HG03378 (cell line): Measurements from ENCODE around the gene GPD1.
"Not testable (repeated sequence)": the region's sequence is repeated elsewhere in the genome, so short reads cannot be mapped to it uniquely, and the experiment has no call there.

Source experiments
- ATAC-seq: cut with Tn5 transposase; IDR thresholded peaks from one replicate; pipeline ENCODE4 v1.9.1; 2021; ENCODE audit warnings: mild to moderate bottlenecking, moderate library complexity; ENCODE audit not compliant: unreplicated experiment

GPD1 gene

DNA sequence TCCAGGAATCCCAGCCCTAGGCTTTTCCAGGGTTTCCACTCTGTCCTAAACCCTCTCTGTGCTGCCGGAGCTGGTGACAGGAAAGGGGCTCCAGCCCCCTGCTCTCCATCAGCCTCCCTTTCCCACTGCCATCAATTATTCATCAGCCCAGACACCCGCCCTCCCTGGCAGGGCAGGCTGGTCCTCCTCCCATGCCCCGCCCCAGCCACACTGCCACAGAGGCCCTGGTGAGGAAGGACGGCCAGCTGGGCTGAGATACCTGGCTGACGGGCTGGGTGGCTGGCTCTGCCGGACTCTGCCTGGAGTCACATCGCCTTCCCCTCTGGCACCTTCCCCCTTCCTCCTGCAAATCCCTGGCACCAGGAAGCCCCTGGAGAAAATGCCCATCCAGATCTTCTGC is 30.6 kb upstream of the GPD1 start:
- ATAC-seq = no peak

DNA sequence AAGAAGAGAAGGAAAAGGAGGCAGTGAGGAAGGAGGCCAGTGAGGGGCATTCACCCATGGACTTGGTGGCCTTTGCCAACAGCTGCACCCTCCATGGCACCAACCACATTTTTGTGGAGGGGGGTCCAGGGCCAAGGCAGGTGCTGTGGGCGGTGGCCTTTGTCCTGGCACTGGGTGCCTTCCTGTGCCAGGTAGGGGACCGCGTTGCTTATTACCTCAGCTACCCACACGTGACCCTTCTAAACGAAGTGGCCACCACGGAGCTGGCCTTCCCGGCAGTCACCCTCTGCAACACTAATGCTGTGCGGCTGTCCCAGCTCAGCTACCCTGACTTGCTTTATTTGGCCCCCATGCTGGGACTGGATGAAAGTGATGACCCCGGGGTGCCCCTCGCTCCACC is 30.1 kb upstream of the GPD1 start:
- ATAC-seq = no peak

DNA sequence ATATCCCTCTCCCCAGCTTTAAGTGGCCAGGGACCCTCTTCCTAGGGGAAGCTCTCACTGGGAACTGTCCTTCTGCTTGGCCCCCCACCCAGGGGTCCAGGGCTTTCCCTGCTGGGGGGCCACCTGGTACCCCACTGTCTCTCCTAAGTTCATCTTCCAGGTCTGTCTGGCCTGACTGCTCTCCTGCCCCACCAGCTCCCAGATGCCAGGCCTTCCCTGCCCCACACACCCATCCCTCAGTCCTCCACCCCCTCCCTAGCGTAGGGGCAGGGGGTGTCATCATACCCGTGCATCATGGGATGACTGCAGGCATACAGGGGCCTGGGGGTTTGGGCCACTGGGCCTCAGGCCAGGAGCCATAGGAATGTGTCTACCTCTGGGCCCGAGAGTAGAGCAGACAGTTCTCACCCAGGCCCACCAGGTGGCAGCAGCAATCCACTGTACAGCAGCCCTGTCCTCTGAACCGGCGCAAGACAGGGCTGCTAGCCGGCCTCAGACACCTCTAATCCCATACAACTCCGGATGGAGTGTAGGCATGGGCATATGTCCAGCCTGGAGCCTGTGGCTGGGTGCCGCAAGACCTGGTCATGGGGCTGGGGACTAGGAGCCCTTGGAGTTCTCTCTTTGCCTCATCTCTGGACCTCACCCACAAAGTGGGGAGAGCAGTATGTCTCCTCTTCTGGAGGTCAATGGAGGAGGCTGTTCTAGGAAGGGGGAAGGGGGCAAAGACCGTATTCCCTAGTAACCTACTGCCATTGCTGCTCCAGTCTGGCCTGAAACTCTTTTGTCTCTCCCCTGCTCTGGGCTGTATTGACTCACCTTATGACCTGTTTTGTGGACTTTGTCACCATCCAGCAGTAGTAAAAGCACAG is 28.6 kb upstream of the GPD1 start:
- ATAC-seq = peak; percentile 73

DNA sequence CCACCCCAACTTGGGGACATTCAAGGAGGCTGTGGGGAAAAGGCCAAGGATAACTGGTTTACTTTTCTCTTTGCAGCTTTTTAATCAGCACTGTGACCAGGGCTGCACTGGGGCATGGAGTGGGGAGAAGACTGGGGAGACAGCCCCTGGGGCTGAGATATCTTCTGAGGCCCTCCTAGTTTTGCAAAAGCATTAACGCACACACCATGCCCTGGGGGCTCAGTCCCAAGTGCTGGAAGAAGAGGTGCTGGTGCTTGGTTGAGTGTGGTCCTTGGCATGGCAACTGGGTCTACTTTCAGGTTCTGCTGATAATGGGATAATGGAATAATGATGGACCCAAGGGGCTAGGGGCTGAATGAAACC is 28.0 kb upstream of the GPD1 start:
- ATAC-seq = no peak

DNA sequence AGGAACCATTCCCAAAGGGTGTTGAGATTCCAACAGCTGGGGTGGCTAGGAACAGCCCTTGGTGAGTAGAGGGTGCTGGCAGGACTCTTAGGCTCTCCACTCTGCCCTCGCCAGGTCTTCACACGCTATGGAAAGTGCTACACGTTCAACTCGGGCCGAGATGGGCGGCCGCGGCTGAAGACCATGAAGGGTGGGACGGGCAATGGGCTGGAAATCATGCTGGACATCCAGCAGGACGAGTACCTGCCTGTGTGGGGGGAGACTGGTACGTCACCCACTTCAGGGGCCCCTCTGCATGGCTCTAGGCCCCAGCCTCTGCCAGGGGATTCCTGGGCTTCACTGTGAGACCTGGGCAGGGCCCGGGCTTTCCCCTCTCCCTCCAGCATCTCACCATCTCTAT is 26.7 kb upstream of the GPD1 start:
- no peak for ATAC-seq

DNA sequence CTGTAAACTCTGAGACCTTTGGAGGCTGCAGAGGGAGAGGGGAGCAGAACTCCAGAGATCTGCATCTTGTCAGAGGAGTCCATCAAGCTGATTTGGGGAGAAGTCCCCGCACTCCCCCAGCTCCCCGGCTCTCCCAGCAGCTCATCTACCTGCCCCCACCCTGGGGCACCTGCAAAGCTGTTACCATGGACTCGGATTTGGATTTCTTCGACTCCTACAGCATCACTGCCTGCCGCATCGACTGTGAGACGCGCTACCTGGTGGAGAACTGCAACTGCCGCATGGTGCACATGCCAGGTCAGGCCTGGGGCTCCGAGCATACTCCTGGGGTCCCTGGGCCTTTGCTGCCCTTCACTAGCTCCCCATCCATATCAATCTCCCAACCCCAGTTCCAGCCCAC is 25.5 kb upstream of the GPD1 start:
- ATAC-seq = no peak

DNA sequence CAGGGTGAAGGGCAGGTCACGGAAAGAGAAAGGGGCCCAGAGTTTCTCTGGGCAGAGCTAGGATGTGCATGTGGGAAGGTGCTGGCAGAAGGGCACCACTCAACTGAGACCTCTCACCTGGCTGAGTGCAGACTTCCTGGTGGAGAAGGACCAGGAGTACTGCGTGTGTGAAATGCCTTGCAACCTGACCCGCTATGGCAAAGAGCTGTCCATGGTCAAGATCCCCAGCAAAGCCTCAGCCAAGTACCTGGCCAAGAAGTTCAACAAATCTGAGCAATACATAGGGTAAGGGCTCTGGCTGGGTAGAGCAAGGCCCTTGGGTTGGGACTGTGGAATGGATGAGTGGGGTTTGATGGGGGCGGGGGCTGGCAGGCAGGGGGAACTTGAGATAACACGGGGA is 24.0 kb upstream of the GPD1 start:
- ATAC-seq = no peak

DNA sequence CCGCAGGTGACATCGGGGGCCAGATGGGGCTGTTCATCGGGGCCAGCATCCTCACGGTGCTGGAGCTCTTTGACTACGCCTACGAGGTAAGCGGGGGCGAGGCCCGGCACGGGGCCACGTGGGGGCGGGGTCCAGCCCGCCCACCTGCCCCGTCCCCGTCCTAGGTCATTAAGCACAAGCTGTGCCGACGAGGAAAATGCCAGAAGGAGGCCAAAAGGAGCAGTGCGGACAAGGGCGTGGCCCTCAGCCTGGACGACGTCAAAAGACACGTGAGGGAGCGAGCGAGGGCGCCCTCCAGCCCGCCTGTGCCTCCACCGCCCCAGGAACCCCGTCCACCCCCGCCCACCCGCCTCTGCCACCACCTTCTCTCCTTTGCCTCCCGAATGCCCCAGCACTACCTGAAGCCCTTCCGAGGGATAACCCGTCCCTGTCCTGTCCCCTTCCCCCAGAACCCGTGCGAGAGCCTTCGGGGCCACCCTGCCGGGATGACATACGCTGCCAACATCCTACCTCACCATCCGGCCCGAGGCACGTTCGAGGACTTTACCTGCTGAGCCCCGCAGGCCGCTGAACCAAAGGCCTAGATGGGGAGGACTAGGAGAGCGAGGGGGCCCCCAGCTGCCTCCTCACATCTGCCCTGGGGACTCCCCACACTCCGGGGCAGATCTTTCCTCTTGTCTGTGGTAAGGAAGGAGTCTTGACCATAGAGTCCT is 22.6 kb upstream of the GPD1 start:
- no peak for ATAC-seq

DNA sequence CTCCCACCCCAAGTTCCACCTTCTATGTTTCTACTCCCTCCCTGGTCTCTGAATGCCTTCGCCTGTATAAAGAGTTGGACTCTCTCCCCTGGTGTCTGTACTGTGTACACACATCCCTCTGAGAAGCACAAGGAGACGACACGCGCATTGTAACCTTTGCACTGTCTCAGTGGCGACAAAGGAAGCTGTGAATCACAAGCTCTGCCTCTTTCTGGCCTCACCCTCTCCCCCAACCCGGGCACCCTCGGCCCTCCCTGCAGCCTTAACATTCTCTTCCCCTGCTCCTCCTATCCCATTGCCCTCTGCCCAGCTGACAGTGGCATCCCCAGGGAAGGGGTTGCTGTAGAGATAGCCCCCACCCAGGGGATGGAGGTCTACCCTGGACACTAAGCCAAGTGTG is 21.2 kb upstream of the GPD1 start:
- ATAC-seq = no peak

DNA sequence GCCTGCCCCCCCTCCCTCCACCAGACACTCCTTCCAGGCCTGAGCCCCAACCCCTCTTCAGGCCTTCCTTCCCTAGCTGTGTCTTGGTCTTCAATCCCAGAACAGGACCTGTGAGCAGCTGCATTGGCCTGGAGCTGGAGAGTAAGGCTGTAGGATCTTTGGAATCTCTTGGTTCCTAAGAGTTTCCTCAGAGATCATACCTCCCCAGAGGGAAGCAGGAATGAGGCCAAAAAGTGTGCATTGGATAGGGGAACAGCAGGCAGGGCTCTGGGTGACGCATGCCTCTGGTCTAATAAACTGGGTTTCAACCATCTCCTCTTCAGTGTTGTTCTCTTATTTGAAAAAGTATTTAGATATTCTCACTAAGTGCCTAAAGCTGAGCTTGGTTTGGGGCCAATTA is 20.5 kb upstream of the GPD1 start:
- ATAC-seq = no peak

DNA sequence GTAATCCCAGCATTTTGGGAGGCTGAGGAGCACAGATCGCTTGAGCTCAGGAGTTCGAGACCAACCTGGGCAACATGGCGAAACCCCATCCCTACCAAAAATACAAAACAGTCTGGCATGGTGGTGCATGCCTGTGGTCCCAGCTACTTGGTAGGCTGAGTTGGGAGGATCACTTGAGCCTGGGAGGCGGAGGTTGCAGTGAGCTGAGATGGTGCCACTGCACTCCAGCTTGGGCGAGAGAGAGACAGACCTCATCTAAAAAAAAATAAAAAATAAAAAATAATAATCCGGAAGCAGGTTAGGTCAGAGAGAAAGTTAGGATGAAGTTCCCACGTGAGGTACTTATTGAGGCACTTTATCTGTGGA is 19.4 kb upstream of the GPD1 start:
- ATAC-seq = not testable (repeated sequence)

DNA sequence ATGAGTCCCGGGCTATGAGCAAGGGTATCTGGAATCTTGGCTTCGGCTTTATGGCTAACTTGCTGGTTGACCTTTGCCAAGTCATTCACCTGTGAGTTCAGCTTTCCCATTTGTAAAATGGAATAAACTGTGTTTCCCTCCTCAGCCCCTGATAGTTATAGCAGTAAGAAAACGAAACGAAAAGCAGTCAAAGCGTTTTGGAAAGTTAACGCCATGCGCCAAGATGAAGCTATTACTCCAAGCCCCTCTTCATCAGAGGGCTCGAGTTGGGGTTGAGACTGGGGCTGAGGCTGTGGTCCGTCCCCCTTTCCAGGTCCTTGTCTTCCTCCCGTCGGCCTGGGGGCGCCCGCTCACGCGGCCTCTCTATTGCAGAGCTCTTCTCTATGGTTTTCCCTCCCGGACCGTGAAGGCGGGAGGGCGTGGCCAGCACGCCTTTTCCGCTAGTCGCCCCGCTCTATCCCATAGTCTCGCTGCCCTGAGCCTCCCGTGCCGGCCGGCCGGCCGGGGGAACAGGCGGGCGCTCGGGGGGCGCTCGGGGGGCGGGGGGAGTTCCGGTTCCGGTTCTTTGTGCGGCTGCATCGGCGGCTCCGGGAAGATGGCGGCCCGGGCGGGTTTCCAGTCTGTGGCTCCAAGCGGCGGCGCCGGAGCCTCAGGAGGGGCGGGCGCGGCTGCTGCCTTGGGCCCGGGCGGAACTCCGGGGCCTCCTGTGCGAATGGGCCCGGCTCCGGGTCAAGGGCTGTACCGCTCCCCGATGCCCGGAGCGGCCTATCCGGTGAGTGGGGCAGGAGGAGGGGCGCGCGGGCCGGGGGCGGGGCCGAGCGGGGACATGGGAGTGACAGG is 18.8 kb upstream of the GPD1 start, which contains the start of gene SMARCD1:
Gene SMARCD1 (plus strand): TSS at position 568 of the 840 bp plus-strand sequence. CDS start 28 bp downstream, at position 596.
- ATAC-seq = peak; percentile 57

DNA sequence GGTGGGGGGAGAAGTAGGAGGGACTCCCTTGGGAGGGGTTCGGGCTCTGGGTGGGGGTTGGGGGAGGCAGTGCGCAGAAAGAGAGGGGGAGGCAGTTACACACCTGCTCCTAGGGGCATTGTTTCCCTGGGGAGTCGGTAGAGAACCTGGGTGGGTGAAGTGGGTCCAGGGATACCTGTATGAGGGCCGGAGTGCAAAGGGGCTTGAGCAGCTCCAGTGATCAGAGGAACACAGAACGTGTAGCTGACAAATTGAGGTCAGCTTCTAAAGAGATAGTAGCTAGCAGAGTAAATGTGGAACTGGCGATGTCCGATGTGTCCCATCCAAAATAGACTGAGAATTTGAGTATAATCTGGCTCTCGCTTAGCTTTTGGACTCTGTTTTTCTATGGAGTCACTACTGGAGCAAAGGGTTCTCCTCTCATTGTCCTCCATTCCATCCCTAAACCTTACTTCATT is 18.2 kb upstream of the GPD1 start:
- ATAC-seq = no peak

DNA sequence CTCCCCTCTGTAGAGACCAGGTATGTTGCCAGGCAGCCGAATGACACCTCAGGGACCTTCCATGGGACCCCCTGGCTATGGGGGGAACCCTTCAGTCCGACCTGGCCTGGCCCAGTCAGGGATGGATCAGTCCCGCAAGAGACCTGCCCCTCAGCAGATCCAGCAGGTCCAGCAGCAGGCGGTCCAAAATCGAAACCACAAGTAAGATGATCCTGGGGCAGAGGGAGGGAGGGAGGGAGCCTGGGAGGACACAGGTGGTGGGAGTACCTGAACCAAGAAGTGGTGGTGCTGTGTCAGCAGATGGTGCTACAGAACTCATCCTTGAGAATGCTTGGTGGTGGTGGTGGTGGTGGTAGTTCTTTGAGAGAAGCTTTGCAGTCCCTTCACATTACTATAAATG is 17.7 kb upstream of the GPD1 start:
- ATAC-seq = no peak

DNA sequence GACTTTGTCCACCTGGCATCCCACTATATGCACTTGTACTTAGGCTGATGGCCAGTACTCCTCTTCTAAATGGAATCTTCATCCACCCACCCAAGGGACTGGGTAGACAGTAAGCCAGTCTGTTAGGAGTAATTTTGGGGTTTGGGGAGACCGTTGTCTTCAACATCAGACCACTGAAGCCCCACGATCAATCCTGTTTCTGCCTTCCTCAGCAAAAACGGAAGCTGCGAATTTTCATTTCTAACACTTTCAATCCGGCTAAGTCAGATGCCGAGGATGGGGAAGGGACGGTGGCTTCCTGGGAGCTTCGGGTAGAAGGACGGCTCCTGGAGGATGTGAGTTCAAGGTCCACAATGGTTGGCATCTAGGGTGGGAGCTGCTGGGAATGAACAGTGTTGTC is 16.7 kb upstream of the GPD1 start:
- no peak for ATAC-seq

DNA sequence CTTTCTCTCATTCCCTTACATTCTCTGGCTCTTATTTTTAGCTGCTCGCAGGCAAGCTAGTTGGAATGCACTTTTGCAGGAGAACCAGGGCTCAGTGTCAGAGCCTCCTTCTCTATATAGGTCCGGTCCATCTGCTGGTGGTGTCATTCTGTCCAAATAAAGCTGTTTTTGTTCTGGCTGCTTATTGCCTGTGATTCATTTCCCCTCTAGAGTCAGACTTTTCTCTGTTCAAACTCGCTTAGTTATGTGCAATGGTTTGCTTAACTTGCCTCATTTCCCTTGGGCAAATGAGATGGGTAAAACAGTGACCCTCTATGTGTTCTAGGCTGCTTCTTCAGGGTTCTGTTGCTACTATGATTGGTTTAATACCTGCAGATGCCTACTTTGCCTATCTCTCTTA is 15.8 kb upstream of the GPD1 start:
- no peak for ATAC-seq

DNA sequence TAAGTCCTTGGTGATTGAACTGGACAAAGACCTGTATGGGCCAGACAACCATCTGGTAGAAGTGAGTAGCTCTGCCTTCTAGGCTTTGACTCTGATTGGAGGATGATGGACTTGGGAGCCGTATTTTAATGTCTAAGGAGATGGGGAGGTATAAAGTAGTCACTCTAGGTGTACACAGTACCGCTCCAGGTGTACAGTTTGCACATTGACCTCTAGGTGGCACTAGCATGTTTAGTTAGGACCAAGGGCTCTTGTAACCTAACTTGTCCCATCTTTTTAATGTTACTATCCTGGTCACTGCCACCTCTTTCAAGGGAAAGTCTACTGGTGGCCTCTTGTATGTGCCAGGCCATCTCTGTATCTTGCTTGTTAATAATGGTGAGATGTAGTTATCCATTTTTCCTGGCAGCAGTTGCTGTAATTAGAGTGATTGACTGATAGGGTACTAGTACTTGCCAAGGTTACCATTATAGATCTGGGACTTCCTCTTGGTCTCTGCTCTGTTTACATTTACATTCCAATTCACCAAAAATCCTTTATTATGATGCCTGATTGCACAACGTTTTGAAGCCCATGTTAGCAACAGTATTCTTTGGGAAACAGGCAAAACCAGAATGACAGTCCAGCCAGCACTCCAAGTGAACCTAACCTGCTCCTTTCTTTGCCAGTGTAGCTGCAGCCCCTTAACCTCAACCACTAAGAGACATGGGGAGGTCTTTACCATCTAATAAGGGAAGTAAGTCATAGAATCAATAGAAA is 15.1 kb upstream of the GPD1 start:
- ATAC-seq = peak; percentile 46

DNA sequence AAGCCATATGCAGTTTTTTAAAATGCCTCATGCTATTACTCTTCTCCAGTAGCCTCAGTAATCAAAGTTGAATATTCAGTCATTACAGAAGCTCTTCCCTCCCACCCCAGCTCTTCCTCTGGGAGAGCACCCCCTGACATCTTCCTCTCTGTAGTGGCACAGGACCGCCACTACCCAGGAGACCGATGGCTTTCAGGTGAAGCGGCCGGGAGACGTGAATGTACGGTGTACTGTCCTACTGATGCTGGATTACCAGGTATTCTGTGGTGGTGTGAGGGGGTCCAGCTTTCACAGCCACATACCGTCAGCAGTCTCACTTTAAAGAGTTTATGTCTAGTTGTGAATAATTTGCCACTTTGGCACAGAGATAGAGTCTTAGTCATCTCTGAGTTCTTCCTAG is 14.1 kb upstream of the GPD1 start:
- ATAC-seq = no peak

DNA sequence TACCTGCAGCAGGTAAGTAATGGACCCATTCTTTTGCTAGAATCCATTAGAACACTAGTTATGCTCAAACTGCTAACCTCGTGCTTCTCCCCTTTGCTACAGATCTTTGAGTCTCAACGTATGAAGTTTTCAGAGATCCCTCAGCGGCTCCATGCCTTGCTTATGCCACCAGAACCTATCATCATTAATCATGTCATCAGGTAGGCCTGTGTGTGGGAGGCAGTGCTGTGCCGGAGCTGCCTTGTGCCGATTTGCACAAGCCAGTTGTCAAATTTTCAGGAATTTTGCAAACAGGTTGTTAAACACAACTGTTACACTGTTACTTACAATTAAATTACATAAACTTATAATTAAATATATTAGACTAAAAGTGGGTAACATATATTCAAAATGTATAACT is 13.4 kb upstream of the GPD1 start:
- no peak for ATAC-seq

DNA sequence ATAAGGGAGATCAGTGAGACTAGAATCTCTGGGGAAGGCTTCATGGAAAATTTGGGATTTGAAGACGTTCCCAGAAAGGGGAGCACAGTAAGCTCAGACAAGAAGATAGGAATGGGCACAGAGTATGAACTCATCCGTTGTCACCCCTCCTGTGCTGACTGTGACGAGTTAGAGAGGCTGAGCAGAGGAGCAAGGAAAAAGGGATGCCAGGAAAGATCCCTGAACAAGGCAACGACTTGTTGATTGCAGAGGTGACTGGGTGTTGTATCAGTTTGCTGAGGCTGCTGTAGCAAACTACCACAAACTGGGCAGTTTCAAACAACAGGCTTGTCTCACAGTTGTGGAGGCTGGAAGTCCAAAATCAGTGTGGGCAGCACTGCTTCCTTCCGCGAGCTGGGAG is 5.9 kb upstream of the GPD1 start:
- no peak for ATAC-seq
